Parathyroid adenoma (tissue), 2 donors: Measurements from ENCODE around the gene CDC42.

Source experiments
- H2AFZ ChIP-seq: fragments of 300-600 bp; sonication (generic); one replicate; pipeline ENCODE4 v1.7.0; 2017; ENCODE audit warnings: antibody characterized with exemption, mild to moderate bottlenecking
- H3K27ac ChIP-seq: fragments of 300-600 bp; sonication (generic); one replicate; pipeline ENCODE4 v1.7.0; 2017
- H3K27me3 ChIP-seq: fragments of 300-600 bp; sonication (generic); one replicate; pipeline ENCODE4 v1.7.0; 2017; ENCODE audit warnings: low read length; ENCODE audit not compliant: control insufficient read depth, insufficient read depth
- H3K36me3 ChIP-seq: fragments of 300-600 bp; sonication (generic); one replicate; pipeline ENCODE4 v1.7.0; 2017; ENCODE audit warnings: low read length; ENCODE audit not compliant: control insufficient read depth, insufficient read depth
- H3K4me1 ChIP-seq: fragments of 300-600 bp; sonication (generic); one replicate; pipeline ENCODE4 v1.7.0; 2017; ENCODE audit warnings: control low read depth
- H3K4me2 ChIP-seq: fragments of 300-600 bp; sonication (generic); one replicate; pipeline ENCODE4 v1.7.0; 2017; ENCODE audit warnings: low read length
- H3K4me3 ChIP-seq: fragments of 300-600 bp; sonication (generic); one replicate; pipeline ENCODE4 v1.7.0; 2017; ENCODE audit warnings: low read depth, low read length
- H3K79me2 ChIP-seq: fragments of 300-600 bp; sonication (generic); one replicate; pipeline ENCODE4 v1.7.0; 2017; ENCODE audit warnings: control low read depth
- H3K9ac ChIP-seq: fragments of 300-600 bp; sonication (generic); one replicate; pipeline ENCODE4 v1.7.0; 2017; ENCODE audit warnings: mild to moderate bottlenecking
- H3K9me3 ChIP-seq: fragments of 300-600 bp; sonication (generic); one replicate; pipeline ENCODE4 v1.7.0; 2017; ENCODE audit warnings: low read length; ENCODE audit not compliant: control insufficient read depth
- TF ChIP-seq, protein P1 (sequence below): fragments of 300-600 bp; sonication (generic); IDR thresholded peaks from one replicate; pipeline ENCODE4 v1.7.0; 2017; ENCODE audit warnings: antibody characterized with exemption, mild to moderate bottlenecking
- donor health status: primary hyperparathyroidism.

CDC42 gene

GRCh38 chr1:22053861-22054770 lies 1.6 kb downstream of the CDC42 start:
- H3K4me1 ChIP-seq: peaks cover 10% of the 10 kb centered on the region
- H3K27ac ChIP-seq: peak overlapping the region; percentile 89
- peak overlapping the region; percentile 97 for H3K4me3 ChIP-seq
- no peak overlapping the region for H3K9ac ChIP-seq
- no peaks in the 10 kb centered on the region for H3K36me3 ChIP-seq
- H3K79me2 ChIP-seq: peaks cover 19% of the 10 kb centered on the region
- no peaks in the 10 kb centered on the region for H3K9me3 ChIP-seq
- H3K27me3 ChIP-seq: no peaks in the 10 kb centered on the region
- peak overlapping the region; percentile 86 for H3K4me2 ChIP-seq
- no peak overlapping the region for H2AFZ ChIP-seq
- TF ChIP-seq, protein P1, sequence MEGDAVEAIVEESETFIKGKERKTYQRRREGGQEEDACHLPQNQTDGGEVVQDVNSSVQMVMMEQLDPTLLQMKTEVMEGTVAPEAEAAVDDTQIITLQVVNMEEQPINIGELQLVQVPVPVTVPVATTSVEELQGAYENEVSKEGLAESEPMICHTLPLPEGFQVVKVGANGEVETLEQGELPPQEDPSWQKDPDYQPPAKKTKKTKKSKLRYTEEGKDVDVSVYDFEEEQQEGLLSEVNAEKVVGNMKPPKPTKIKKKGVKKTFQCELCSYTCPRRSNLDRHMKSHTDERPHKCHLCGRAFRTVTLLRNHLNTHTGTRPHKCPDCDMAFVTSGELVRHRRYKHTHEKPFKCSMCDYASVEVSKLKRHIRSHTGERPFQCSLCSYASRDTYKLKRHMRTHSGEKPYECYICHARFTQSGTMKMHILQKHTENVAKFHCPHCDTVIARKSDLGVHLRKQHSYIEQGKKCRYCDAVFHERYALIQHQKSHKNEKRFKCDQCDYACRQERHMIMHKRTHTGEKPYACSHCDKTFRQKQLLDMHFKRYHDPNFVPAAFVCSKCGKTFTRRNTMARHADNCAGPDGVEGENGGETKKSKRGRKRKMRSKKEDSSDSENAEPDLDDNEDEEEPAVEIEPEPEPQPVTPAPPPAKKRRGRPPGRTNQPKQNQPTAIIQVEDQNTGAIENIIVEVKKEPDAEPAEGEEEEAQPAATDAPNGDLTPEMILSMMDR: no peak

DNA sequence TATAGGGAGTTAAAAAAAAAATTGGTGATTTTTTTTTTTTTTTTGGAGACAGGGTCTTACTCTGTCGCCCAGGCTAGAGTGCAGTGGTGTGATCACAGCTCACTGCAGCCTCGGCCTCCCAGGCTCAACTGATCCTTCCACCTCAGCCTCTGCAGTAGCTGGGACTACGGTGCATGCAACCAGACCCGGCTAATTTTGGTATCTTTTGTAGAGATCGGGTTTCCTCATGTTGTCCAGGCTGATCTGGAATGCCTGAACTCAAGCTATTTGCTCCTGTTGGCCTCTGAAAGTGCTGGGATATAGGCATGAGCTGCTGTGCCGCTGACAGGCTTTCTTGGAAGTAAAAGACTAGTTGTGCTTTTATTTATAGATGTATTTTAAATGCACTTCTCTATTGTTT lies 3.0 kb downstream of the CDC42 start:
- H3K36me3 ChIP-seq: no peaks in the 10 kb centered on the region
- peaks cover 10% of the 10 kb centered on the region for H3K4me1 ChIP-seq
- peak overlapping the region; percentile 48 for H3K4me2 ChIP-seq
- H3K27ac ChIP-seq: no peak overlapping the region
- TF ChIP-seq, protein P1: no peak
- H2AFZ ChIP-seq: no peak overlapping the region
- H3K27me3 ChIP-seq: no peaks in the 10 kb centered on the region
- no peak overlapping the region for H3K9ac ChIP-seq
- no peak overlapping the region for H3K4me3 ChIP-seq
- H3K9me3 ChIP-seq: no peaks in the 10 kb centered on the region
- H3K79me2 ChIP-seq: peaks cover 27% of the 10 kb centered on the region

- Histone ChIP-seq H3K9me3 (no peaks in the 10 kb centered on the region), H3K4me1 (peaks cover 12% of the 10 kb centered on the region), H3K27ac (no peak overlapping the region), H3K79me2 (peaks cover 27% of the 10 kb centered on the region), H2AFZ (no peak overlapping the region), H3K27me3 (no peaks in the 10 kb centered on the region), H3K4me2 (peak overlapping the region; percentile 48), H3K4me3 (peak overlapping the region; percentile 12), H3K9ac (no peak overlapping the region), H3K36me3 (no peaks in the 10 kb centered on the region)
- TF ChIP-seq, protein P1: no peak
These were observed 3.5 kb downstream of the CDC42 start for GRCh38 chr1:22056043-22056442.

DNA sequence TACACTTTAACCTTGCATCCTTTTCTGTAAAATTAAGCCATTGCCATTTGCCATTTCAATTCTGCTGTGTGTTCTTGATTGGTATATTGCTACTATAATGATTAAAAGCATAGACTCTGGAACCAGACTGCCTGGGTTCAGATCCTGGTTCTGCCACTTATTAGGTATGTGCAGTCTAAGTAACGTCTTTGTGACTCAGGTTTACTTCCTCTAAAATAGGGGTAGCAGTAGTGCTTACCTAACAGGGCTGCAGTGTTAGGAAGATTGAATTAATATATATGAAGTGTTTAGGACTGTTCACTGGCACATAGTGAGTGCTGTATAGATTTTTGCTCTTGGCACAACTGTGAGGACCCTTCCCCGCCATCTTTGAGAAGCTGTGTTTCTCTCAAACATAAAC lies 4.4 kb downstream of the CDC42 start:
- TF ChIP-seq, protein P1: no peak
- Histone ChIP-seq H3K4me1 (peaks cover 13% of the 10 kb centered on the region), H3K4me2 (no peak overlapping the region), H3K27me3 (no peaks in the 10 kb centered on the region), H3K79me2 (peaks cover 29% of the 10 kb centered on the region), H3K4me3 (no peak overlapping the region), H2AFZ (no peak overlapping the region), H3K9me3 (no peaks in the 10 kb centered on the region), H3K36me3 (no peaks in the 10 kb centered on the region), H3K27ac (no peak overlapping the region), H3K9ac (no peak overlapping the region)
